ENCODE data around the gene ACER3.
A peak's percentile ranks its signal among the peaks of the same experiment; 100 is the strongest.
"Not testable (repeated sequence)": the region's sequence is repeated elsewhere in the genome, so short reads cannot be mapped to it uniquely, and the experiment has no call there.

The ACER3 gene

DNA sequence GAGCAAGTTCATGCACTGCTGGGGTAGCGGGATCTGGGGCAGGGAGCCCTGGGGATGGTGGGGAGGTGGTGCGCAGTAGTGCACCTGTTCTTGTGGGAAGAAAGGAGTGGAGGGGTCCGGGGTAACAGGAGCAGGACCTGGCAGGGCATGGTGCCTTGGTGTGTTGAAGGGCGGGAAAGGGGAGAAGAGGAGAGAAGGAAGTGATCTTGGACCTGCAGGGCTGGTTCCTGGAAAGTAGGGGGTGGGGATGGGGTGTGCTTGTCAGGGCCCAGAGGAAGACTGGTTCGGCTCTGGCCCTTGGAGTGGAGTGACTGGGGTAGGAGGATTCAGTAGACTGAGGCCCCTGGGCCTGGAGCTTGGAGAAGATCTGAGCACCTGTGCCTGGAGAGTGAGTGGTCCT lies 195.2 kb downstream of the ACER3 start:
- DNase-seq (ENCODE audit: low read depth in 2 of 2, low spot score in 1 of 2): no peak

GRCh38 chr11:77056814-77057402 lies 196.2 kb downstream of the ACER3 start:
- no peak for DNase-seq (ENCODE audit: low read depth in 2 of 2, low spot score in 1 of 2)

DNA sequence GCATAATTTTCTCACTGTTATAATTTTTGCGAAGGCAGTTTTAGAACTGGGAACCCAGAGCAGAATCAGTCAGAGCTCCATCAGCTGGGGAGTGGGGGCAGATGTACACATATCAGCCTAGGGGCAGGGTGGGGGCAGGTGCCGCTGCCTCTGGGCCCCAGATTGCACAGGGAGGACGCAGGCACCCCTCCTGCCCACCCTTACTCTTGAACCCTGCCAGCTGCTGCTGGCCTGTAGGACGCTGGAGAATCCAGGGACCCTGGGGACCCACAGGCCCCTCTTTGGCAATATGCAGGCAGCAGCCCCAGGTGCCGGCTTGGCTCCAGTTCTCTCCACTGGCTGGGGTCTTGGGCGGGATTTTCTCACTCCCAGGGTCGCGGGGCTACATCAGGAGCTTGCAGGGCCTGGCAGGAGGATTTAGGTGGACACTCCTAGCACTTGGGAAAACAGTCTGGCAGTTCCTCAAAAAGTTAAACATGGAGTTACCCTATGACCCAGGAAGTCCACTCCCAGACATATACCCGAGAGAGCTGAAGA lies 197.3 kb downstream of the ACER3 start:
- no peak for DNase-seq (ENCODE audit: low read depth in 2 of 2, low spot score in 1 of 2)

GRCh38 chr11:77058900-77059299 lies 198.2 kb downstream of the ACER3 start:
- no peak for DNase-seq (ENCODE audit: low read depth in 2 of 2, low spot score in 1 of 2)

- no peak for DNase-seq (ENCODE audit: low read depth in 2 of 2, low spot score in 1 of 2)
These were observed 199.1 kb downstream of the ACER3 start for GRCh38 chr11:77059806-77060205.

DNA sequence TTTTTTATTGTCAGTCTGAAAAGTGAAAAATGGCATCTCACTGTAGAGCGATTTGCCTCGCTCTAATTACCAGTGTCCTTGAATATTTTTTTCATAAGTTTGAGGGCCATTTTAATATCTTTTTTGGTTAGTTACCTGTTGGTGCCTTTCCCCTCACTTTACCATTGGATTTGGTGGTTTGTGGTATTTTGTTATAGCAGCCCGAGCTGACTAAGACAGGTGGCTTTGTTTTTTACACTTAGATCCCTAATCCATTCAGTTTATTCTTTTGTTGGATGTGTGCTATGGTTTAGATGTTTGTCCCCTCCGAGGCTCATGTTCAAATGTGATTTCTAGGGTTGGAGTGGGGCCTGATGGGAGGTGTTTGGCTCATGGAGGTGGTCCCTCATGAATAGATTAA lies 199.5 kb downstream of the ACER3 start:
- no peak for DNase-seq (ENCODE audit: low read depth in 2 of 2, low spot score in 1 of 2)

GRCh38 chr11:77061258-77061657 lies 200.5 kb downstream of the ACER3 start:
- not testable (repeated sequence) for DNase-seq (ENCODE audit: low read depth in 2 of 2, low spot score in 1 of 2)

- no peak for DNase-seq (ENCODE audit: low read depth in 2 of 2, low spot score in 1 of 2)
These were observed 202.2 kb downstream of the ACER3 start for GRCh38 chr11:77062924-77063323.

DNA sequence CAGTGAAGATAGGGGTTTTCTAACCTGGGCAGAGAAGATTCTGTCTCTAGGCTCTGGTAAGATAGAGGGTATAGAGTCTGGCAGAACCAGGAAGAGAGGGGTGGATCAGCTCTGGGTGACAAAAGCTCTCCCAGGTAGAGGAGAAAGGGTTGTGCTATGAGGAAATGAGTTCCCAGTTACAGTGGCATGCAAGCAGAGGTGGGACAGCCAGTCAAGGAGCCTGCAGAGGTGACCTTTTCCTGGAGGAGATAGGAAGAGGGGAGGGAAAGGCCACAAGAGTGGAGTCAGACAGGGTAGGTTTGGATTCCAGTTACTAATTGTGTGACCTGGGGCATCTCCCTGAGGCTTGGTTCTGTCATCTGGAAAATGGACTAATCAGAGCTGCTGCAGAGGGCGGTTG lies 202.7 kb downstream of the ACER3 start:
- no peak for DNase-seq (ENCODE audit: low read depth in 2 of 2, low spot score in 1 of 2)

GRCh38 chr11:77063861-77064260 lies 203.1 kb downstream of the ACER3 start:
- no peak for DNase-seq (ENCODE audit: low read depth in 2 of 2, low spot score in 1 of 2)

DNA sequence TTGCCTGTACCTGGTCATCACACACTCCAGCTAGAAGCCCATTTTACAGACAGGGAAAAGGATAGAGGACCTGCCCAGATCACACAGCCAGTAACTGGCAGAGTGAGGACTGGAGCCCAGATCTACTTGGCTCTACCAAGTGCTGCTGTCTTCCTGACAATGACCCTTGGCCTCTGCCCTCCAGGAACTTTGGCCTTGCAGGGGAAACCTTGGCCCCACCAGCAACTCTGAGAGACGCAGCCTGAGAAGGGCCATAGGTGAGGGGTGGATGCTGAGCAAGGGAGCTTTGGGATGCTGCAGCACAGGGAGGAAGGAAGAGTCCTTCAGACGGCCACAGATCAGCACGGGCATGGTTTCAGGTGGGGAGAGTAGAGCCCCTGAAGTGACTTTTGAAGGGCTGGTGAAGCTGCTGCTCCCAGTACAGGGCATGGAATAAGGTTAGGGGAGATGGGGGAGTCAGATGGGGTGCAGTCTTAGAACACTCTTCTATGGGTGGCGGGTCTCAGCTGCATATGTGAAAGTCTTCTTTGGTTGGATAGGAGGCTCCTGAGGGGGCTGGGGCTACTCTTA lies 204.0 kb downstream of the ACER3 start:
- DNase-seq (ENCODE audit: low read depth in 2 of 2, low spot score in 1 of 2): no peak

- no peak for DNase-seq (ENCODE audit: low read depth in 2 of 2, low spot score in 1 of 2)
These were observed 205.1 kb downstream of the ACER3 start for GRCh38 chr11:77065878-77066228.

GRCh38 chr11:77066229-77067042 lies 205.7 kb downstream of the ACER3 start, which contains the start of gene CAPN5:
CAPN5 (plus strand) TSS chr11:77066971; CDS start chr11:77084887, 17,916 bp downstream.
- peak; percentile 56 to 77 for DNase-seq (ENCODE audit: low read depth in 2 of 2, low spot score in 1 of 2)

DNA sequence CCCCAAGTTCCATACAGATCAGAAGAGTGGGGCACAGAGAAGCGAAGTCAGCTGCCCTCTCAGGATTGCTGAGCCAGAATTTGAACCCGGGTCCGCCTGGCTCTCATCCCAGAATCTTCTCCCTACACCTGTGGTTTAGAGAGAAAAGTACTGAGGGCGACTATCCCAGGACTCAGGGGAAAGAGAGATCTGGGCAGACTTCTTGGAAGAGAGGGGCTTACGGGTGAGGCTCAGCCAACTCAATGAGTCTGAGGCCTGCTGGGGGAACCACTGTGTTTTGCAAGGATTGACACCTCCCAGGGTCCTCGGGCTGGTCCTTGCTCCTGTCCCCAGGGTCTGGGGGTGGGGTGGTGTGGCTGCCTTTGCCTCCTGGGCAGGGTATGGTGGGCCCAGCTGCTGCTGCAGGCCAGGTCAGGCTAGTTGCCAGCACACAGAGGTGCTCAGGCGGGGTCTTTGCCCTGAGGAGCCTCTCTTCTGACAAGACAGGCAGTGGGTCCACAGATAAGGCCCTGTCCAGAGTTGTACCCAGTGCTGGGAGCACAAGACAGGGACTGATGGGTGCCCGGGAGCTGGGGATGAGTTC lies 207.2 kb downstream of the ACER3 start:
- no peak for DNase-seq (ENCODE audit: low read depth in 2 of 2, low spot score in 1 of 2)

- DNase-seq (ENCODE audit: low read depth in 2 of 2, low spot score in 1 of 2): no peak
These were observed 208.0 kb downstream of the ACER3 start for GRCh38 chr11:77068457-77069335.

- DNase-seq (ENCODE audit: low read depth in 2 of 2, low spot score in 1 of 2): no peak
These were observed 208.7 kb downstream of the ACER3 start for GRCh38 chr11:77069336-77069968.

DNA sequence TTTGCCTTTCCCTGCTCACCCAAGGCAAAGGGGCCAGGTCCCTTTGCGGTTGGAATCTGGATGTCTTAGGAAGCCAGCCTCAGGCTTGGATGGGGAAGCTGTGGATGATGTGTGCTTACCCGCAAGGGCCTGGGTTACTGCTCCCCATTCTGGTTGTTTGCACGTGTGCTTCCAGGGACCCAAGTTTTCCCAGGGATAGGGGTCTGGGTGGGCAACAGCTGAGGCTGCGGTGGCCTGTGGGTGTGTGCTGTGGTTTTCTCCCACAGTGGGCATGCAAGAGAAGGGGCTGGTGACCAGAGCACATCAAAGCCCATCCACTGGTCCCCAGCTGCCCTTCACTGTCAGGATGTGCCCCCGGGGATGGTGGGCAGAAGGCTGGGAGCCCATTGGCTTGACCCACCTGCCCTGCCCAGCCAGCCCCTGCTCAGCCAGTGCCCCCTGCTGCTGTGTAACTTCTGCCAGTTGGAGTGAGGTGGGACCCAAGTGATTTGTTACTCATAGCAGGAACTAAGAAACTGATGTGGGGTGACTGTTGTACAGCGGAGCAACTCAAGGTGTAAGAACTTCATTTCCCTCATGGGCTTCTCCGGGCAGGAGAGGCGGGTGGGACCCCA lies 209.4 kb downstream of the ACER3 start:
- DNase-seq (ENCODE audit: low read depth in 2 of 2, low spot score in 1 of 2): no peak

GRCh38 chr11:77071077-77071476 lies 210.4 kb downstream of the ACER3 start:
- DNase-seq (ENCODE audit: low read depth in 2 of 2, low spot score in 1 of 2): no peak

DNA sequence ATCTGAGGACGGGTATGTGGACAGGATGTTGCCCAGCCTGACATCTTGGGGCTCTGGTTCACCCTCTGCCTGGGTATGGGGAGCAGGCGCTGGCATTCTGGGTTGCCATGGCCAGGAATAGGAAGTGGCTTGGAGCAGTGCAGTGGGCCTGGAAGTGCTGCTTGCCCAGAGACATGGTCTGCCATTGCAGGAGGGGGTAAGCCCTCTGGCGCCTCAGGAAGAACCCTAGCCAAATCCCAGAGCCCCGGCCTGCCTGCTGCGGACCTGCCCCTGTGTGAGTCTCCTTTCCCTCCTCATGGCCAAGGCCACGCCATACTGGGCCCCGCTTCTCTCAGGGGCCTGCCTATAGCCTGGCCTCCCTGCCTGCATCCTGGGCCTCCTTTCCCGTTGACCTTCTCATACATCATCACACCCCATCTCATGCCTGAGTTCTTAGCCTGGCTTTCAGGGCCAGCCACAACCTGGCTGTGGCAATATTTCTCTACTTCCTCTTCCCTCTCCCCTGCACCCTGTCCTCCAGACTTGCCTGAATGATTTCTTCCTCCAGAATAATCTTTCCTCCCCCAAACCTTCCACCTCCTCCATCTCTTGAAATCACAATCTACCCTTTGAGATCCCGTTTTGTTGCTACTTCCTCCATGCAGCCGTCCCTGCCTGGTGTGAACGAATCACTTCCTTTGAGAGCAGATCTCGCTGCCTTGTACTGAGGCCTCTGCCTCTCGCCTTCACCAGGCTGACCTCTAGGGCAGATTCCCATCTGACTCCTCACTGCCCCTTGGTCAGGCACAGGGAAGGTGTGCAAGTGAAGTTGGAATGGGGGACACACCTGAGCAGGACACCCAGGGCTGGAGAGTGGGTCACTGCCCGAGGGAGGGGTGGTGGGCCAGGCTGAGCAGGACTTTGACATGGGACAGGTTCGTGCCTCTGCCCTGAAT lies 211.2 kb downstream of the ACER3 start:
- no peak for DNase-seq (ENCODE audit: low read depth in 2 of 2, low spot score in 1 of 2)
